ENCODE results near the gene TP53BP2. TPM values are rescaled to one million over a fixed set of nuclear protein-coding genes. Genes with fewer than 3 reads are reported as not detected.

TP53BP2 gene
- total RNA-seq, 1 donor = 38.0 TPM

- no peak for TF ChIP-seq CTCF (IDR thresholded peaks at IDR 0.05; ENCODE audit: insufficient read depth, low read depth, low read length)
- H3K4me3 ChIP-seq (ENCODE audit: low read depth, low read length) = no peak overlapping the region
- peak; percentile 27 for DNase-seq (ENCODE audit: low read depth)
Measured at GRCh38 chr1:223835754-223836153, 10.0 kb downstream of the TP53BP2 start.

GRCh38 chr1:223834660-223835263 lies 11.0 kb downstream of the TP53BP2 start:
- DNase-seq (ENCODE audit: low read depth) = peak; percentile 89
- TF ChIP-seq CTCF (IDR thresholded peaks at IDR 0.05; ENCODE audit: insufficient read depth, low read depth, low read length) = no peak
- H3K4me3 ChIP-seq (ENCODE audit: low read depth, low read length) = peak overlapping the region; percentile 24

GRCh38 chr1:223833948-223834347 lies 11.8 kb downstream of the TP53BP2 start:
- H3K4me3 ChIP-seq (ENCODE audit: low read depth, low read length) = no peak overlapping the region
- DNase-seq (ENCODE audit: low read depth) = no peak
- TF ChIP-seq CTCF (IDR thresholded peaks at IDR 0.05; ENCODE audit: insufficient read depth, low read depth, low read length) = no peak

DNA sequence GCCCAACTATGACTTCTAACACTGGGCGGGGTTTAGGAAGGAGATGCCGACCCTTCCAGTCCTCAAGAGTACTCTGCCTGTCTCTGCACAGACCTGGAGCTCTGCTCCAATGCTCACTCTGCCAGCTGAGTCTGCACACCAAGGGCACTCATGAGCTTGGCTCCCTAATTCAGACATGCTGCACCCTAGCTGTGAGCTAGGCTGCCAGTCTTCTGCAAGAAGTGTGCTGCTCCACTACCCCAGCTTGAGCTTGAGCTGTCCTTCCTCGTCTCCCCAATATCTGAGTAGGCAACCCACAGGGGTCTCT lies 13.2 kb downstream of the TP53BP2 start:
- no peak overlapping the region for H3K4me3 ChIP-seq (ENCODE audit: low read depth, low read length)
- no peak for DNase-seq (ENCODE audit: low read depth)
- no peak for TF ChIP-seq CTCF (IDR thresholded peaks at IDR 0.05; ENCODE audit: insufficient read depth, low read depth, low read length)

GRCh38 chr1:223831755-223832636 lies 13.8 kb downstream of the TP53BP2 start:
- H3K4me3 ChIP-seq (ENCODE audit: low read depth, low read length) = peak overlapping the region; percentile 12
- TF ChIP-seq CTCF (IDR thresholded peaks at IDR 0.05; ENCODE audit: insufficient read depth, low read depth, low read length) = no peak
- peak; percentile 82 for DNase-seq (ENCODE audit: low read depth)

DNA sequence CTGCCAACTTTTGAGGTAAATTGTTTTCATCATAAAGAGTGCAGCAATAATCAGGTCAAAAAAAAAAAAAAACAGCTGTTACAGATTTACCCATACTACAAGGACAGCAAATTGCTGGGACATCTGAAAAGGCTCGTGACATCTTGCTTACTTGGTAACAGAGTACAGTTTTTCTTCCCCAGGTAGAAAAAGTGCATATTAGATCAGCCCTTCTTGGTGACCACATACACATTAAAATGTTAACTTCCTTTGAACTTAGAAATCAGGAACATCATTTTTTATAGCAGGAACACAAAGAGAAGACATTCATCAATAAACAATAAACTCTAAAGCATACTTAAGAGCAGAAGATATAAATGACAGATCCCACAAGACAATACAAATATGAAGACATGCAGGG lies 16.1 kb downstream of the TP53BP2 start:
- DNase-seq (ENCODE audit: low read depth) = no peak
- TF ChIP-seq CTCF (IDR thresholded peaks at IDR 0.05; ENCODE audit: insufficient read depth, low read depth, low read length) = no peak
- no peak overlapping the region for H3K4me3 ChIP-seq (ENCODE audit: low read depth, low read length)
